Loucy (cell line): ENCODE results near the gene P2RX4.
A peak's percentile ranks its signal among the peaks of the same experiment; 100 is the strongest.

Experiments
- H2AFZ ChIP-seq: fragments of 200-600 bp; sonication (generic); 2 replicates; pipeline ENCODE4 v1.6.0; 2016; ENCODE audit warnings: antibody characterized with exemption, mild to moderate bottlenecking, low read length, moderate library complexity
- H3F3A ChIP-seq: fragments of 200-600 bp; 2 replicates; pipeline ENCODE4 v1.6.0; 2016; ENCODE audit warnings: antibody characterized with exemption, low read depth, mild to moderate bottlenecking
- H3K27me3 ChIP-seq: fragments of 200-600 bp; sonication (generic); 2 replicates; pipeline ENCODE4 v1.6.1; 2014; ENCODE audit warnings: low read length, mild to moderate bottlenecking; ENCODE audit not compliant: insufficient read depth, poor library complexity, severe bottlenecking
- H3K36me3 ChIP-seq: fragments of 200-600 bp; sonication (generic); 2 replicates; pipeline ENCODE4 v1.6.1; 2016; ENCODE audit warnings: low read length; ENCODE audit not compliant: insufficient read depth
- H3K4me1 ChIP-seq: fragments of 200-600 bp; sonication (generic); 2 replicates; pipeline ENCODE4 v1.5.1; 2014; ENCODE audit warnings: low read length, mild to moderate bottlenecking; ENCODE audit not compliant: insufficient read depth, poor library complexity, severe bottlenecking
- H3K4me2 ChIP-seq: fragments of 200-600 bp; sonication (generic); 2 replicates; pipeline ENCODE4 v1.6.0; 2014; ENCODE audit warnings: antibody characterized with exemption, low read length, low read depth, mild to moderate bottlenecking; ENCODE audit not compliant: poor library complexity, severe bottlenecking
- H3K4me3 ChIP-seq: fragments of 200-600 bp; sonication (generic); 2 replicates; pipeline ENCODE4 v1.5.1; 2014; ENCODE audit warnings: low read length, mild to moderate bottlenecking, mixed read lengths; ENCODE audit not compliant: poor library complexity, severe bottlenecking
- H3K79me2 ChIP-seq: fragments of 200-600 bp; sonication (generic); 2 replicates; pipeline ENCODE4 v1.6.1; 2014; ENCODE audit warnings: low read length; ENCODE audit not compliant: insufficient read depth
- H3K9ac ChIP-seq: fragments of 200-600 bp; sonication (generic); 2 replicates; pipeline ENCODE4 v1.6.0; 2014; ENCODE audit warnings: mild to moderate bottlenecking, low read depth, low read length, moderate library complexity; ENCODE audit not compliant: poor library complexity, severe bottlenecking
- H3K9me2 ChIP-seq: fragments of 200-600 bp; sonication (generic); replicated peaks from 2 replicates; pipeline ENCODE4 v1.6.1; 2016; ENCODE audit warnings: low read depth, low read length, mixed read lengths
- H3K9me3 ChIP-seq: fragments of 200-600 bp; sonication (generic); 2 replicates; pipeline ENCODE4 v1.6.1; 2014; ENCODE audit warnings: mild to moderate bottlenecking, antibody characterized with exemption, low read length, low read depth; ENCODE audit not compliant: insufficient read depth
- H4K20me1 ChIP-seq: fragments of 200-600 bp; sonication (generic); 2 replicates; pipeline ENCODE4 v1.6.0; 2014; ENCODE audit warnings: antibody characterized with exemption, low read length, mild to moderate bottlenecking; ENCODE audit not compliant: insufficient read depth, poor library complexity, severe bottlenecking
- CTCF ChIP-seq: fragments of 200-600 bp; sonication (generic); conservative IDR thresholded peaks from 2 replicates; pipeline ENCODE4 v1.5.1; 2014; ENCODE audit warnings: mild to moderate bottlenecking, antibody characterized with exemption, low read length
- EZH2phosphoT487 ChIP-seq: fragments of 200-600 bp; IDR thresholded peaks from 2 replicates; pipeline ENCODE4 v1.6.1; 2018; ENCODE audit warnings: antibody characterized with exemption, mild to moderate bottlenecking, moderate library complexity, borderline replicate concordance

Gene P2RX4

GRCh38 chr12:121240484-121241101 lies 30.7 kb downstream of the P2RX4 start:
- H3K9ac ChIP-seq = peak overlapping the region; percentile 76
- H3K4me2 ChIP-seq = peak overlapping the region; percentile 80
- H3K79me2 ChIP-seq = no peaks in the 10 kb centered on the region
- H4K20me1 ChIP-seq = no peaks in the 10 kb centered on the region
- H2AFZ ChIP-seq = no peak overlapping the region
- H3F3A ChIP-seq = no peaks in the 10 kb centered on the region
- H3K9me3 ChIP-seq = no peaks in the 10 kb centered on the region
- no peaks in the 10 kb centered on the region for H3K9me2 ChIP-seq
- H3K27me3 ChIP-seq = no peaks in the 10 kb centered on the region
- TF ChIP-seq EZH2phosphoT487 (no peak), CTCF (no peak)
- no peak overlapping the region for H3K4me3 ChIP-seq
- peaks cover 40% of the 10 kb centered on the region for H3K4me1 ChIP-seq
- no peaks in the 10 kb centered on the region for H3K36me3 ChIP-seq

- peak overlapping the region; percentile 76 for H3K9ac ChIP-seq
- no peak overlapping the region for H3K4me3 ChIP-seq
- no peaks in the 10 kb centered on the region for H3F3A ChIP-seq
- H3K79me2 ChIP-seq = no peaks in the 10 kb centered on the region
- H4K20me1 ChIP-seq = no peaks in the 10 kb centered on the region
- H3K36me3 ChIP-seq = no peaks in the 10 kb centered on the region
- H3K4me1 ChIP-seq = peaks cover 40% of the 10 kb centered on the region
- H3K9me3 ChIP-seq = no peaks in the 10 kb centered on the region
- H2AFZ ChIP-seq = no peak overlapping the region
- TF ChIP-seq EZH2phosphoT487 (no peak), CTCF (no peak)
- H3K9me2 ChIP-seq = no peaks in the 10 kb centered on the region
- no peaks in the 10 kb centered on the region for H3K27me3 ChIP-seq
- peak overlapping the region; percentile 80 for H3K4me2 ChIP-seq
Observed at GRCh38 chr12:121241156-121241970, 31.4 kb downstream of the P2RX4 start.

- TF ChIP-seq CTCF (no peak), EZH2phosphoT487 (no peak)
- peaks cover 8% of the 10 kb centered on the region; the same call in 1 of the 2 replicates for H3K36me3 ChIP-seq
- H3K4me3 ChIP-seq = no peak overlapping the region
- H3K9me3 ChIP-seq = no peaks in the 10 kb centered on the region
- H3K9me2 ChIP-seq = no peaks in the 10 kb centered on the region
- no peak overlapping the region for H3K4me2 ChIP-seq
- H3K4me1 ChIP-seq = peaks cover 18% of the 10 kb centered on the region
- H3K27me3 ChIP-seq = no peaks in the 10 kb centered on the region
- H4K20me1 ChIP-seq = no peaks in the 10 kb centered on the region
- no peak overlapping the region for H2AFZ ChIP-seq
- no peak overlapping the region for H3K9ac ChIP-seq
- H3K79me2 ChIP-seq = no peaks in the 10 kb centered on the region
- no peaks in the 10 kb centered on the region for H3F3A ChIP-seq
Observed at GRCh38 chr12:121245031-121245430, 35.1 kb downstream of the P2RX4 start.
